T-helper 22 cell (primary cell): ENCODE measurements around the gene GRK5.

Experiments used
- DNase-seq: peaks from one replicate; pipeline ENCODE4 v3.0.0-alpha.2; 2020; ENCODE audit warnings: low read depth

Gene GRK5

DNA sequence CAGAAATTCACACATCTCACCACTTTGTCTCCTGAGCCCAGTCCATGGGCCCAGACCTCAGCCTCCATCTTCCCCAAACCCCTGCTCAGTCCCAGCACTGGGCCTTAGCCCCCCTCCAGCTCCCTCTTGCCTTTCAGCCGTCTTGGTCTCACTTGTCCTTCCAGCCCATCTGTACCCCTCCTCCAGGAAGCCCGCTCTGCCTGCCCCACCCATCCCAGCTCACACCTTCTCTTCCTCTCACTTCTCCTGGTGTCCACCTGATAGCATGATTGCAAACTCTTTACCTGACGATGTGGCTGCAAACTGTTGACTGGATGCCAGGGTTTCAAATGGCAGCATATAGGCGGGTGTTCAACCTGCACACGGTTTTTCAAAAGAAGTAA lies 238.6 kb downstream of the GRK5 start:
- no peak for DNase-seq

DNA sequence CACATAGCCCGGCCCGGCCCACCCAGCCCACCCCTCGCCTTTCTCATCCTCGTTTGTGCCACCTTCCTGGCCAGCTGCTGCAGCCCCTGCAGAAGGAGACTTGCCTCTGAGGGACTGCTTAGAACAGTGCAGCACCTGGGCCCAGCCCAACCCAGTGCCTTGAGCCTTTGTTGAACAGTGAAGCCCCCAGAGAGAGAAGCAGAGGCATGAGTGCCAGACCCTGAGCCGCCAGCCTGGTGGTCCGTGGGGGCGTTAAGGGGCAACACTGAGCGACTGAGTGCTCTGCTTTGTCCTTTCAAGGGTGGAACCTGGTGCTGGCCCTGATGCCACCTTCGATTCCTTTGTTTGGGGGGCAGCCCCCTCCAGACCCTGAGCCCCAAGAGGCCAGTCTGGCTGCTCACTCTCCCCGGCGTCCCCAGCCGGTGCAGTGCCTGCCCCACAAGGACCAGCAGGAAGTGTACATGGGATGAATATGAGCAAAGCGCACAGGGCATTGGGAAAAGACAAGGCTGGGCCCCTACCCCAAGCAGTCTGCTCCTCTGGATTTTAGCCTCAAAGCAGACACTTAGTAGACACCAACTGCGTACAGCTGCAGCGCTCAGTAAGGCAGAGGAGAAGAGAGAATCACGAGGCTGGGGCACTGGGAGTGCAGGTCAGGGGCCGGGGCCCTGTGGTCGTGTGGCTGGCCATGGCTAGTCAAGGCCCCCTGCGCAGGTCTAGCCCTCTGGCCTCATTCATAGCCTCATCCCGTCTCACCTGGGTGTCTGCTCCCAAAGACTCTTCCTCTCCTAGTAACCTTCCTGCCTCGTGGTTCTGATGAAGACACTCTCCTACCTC lies 239.3 kb downstream of the GRK5 start:
- DNase-seq = no peak

DNA sequence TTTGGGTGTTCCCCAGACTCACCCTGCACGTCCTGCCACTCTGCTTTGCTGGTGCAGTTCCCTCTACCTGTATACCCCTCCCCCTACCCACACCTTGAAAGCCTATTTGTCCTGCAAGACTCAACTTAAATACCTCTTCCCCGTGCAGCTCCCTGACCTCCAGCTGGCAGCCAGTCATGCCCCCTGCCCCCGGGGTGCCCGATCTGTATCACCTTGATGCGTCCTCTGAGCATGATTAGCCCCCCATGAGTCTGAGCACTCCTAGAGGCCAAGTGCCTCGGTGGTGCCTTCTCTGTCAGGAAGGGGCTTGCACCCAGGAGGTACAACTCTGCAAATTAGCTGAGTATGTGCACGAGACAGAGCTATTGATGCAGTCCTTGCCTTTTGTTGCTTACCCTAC lies 240.1 kb downstream of the GRK5 start:
- no peak for DNase-seq

DNA sequence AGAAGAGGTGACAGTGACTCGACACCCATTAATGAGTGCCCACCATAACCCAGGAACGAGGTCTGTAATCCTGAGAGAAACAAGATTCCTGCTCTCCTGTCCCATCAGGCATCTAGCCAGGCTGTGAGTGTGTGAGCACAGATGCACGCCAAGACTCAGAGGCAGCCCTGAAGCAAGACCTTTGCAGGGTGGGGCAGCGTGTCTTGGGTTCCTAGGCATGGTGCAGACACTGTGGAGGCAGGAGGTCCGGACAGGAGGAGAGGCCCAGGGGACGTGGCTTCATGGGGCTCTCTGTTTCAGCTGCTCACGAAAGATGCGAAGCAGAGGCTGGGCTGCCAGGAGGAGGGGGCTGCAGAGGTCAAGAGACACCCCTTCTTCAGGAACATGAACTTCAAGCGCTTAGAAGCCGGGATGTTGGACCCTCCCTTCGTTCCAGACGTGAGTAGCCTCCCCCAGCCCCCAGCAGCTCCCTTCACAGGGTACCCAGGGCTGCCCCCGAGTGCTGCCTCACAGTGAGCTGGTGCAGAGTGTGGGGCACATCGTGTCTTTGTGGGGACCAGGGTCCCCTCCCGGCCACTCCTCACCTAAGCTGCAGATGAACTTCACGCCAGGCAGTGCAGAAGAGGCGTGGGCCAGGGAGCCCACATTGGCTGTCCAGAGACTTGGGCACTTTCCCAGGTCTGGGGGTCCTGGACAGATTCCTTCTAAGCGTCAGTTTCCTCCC lies 240.6 kb downstream of the GRK5 start:
- no peak for DNase-seq

DNA sequence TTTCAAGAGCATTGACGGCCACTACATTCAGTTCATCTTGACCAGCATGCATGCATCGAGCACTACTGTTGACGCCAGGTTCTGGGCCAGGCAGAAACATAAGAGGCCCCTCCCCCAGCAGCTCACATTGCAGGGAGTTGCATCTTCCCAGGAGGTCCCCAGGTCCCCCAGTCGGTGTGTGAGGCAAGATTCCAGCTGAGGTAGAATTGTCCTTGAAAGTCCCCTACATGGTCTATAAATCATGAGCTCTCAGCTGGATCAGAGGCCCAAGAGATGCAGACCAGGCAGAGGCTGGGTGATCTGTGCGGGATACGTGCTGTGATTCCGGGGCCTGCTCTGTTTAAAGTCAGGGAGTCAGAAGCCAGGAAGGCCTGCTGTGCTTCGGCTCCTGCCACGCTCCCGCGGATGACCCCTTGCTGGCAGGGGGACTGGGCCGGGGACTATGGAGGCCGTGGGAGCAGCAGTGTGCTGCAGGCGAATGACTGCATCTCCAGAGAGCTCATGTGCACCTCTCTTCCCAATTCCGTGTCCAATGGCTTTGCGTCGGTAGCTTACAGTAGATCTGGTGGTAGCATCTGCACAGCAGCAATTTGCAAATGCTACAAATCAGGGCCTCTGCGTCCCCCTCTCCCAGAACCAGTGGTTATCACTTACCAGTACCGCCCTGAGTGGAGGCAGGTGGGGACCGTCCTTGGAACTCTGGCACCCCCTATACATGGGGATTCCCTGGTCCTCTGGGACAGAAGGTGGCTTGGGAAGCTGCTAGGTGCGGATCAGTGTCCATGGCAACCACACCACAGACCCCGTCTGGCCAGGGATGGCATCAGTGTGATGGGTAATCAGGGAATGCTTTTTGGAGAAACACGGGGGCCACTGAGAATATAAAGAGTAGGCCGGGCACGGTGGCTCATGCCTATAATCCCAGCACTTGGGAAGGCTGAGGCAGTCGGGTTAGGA lies 241.5 kb downstream of the GRK5 start:
- no peak for DNase-seq

DNA sequence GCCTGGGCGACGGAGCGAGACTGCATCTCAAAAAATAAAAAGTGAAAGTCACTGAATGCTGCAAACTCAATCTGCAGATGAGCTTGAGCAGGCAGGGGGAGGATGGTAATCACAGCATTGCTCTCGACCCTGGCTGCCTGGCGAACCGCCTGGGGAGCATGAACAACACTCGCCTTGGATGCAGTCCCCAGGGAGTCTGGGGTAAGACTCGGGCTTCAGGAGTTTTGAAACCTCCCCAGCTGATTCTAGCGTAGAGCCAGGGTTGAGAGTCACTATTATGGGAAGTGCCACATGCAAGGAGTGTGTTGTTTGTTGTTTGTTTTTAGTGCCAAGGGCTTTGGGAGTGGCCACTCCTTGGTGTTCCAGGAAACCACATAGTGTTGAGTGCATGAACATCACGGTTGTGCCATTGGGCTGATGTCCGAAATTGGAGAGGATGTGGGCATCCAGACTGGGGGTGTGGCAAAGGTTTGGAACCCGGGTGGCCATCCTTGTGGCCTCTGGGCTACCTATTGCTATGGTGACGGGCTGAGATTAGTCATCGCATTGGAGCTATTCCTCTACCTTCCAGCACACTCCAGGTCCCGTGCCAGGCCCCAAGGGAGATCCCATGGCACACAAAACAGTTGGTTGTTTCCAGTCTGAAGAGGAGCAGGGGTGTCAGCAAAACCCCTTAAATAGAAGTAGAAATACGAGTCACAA lies 242.5 kb downstream of the GRK5 start:
- DNase-seq = no peak

DNA sequence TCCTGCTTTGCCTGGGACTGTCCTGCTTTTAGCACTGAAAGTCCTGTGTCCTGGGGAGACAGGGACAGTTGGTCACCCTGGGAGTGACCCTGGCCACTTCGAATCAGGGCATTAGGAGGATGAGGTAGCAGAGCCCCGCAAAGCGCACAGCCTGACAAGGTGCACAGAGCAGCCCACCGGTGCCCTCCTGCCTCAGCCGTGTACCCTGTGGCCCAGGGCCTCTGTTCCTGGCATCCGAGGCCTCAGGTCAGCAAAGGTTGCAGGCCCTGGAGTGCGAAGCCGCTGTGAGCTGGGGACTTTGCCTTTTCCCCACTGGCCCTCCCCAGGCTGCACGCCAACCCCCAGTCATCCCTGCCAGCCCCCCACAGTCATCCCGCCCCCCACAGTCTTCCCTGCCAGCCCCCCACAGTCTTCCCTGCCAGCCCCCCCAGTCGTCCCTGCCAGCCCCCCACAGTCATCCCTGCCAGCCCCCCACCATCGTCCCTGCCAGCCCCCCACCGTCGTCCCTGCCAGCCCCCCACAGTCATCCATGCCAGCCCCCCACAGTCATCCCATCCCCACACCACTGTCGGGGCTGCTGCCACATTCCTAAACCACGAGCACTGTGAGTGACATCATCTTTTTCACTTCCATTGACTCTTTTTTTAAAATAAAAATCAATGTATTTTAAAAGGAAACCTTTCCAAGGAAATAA lies 243.4 kb downstream of the GRK5 start:
- DNase-seq = no peak

DNA sequence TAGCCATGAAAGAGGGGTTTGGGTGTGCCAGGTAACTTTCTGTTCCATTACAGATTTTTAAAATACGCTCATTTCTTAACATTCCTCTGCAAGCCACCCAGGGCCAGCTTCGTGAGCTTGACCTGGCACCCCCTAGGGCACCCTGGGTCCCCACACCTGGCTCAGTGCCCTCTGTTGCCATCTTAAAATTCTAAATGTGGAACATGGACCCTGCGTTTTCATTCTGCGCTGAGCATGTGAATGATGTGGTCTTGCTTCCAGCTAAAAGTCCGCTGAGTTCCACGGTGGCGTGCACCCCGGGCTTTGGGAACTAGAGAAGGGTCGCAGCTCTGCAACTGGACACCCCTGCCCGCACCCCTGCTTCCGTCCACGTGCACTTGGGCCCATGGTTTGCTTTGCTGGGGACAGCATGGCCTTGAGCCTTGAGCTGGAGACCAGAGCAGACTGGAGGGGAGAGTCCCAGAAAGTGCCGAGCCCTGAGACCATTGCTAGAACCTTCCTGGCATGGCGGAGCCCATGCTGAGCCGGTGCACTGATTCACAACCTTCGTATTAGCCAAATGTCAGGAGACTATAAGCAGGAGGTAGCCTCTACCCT lies 244.0 kb downstream of the GRK5 start:
- DNase-seq = no peak

DNA sequence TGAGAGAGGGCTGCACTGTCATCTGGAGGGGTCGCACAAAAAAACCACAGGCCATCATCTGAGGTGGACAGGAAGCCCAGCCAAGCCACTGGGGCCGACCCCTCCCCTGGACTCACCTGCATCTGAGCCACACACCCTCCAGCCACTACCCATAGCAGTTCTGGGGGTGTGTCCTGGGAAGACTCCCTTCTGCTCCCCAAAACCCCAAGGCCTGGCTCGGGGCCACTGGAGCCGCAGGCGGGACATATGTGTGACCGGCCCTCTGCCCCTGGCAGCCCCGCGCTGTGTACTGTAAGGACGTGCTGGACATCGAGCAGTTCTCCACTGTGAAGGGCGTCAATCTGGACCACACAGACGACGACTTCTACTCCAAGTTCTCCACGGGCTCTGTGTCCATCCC lies 245.0 kb downstream of the GRK5 start:
- DNase-seq = no peak

DNA sequence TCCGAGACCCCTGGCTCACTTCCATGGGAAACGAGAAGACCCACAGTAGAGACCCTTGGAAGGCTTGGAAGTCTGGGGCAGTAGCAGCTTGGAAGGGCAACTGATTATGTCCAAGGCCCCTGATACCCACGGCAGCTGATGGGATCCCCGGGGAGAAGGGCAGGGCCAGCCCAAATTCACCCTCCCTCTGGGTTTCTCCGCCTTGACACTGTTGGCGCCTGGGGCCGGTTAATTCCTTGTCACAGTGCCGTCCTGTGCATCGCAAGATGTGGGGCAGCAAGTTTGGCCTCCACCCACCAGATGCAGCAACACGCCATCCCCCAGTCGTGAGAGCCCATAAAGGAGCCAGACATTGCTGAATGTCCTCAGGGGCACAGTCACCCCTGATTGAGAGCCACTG lies 245.9 kb downstream of the GRK5 start:
- no peak for DNase-seq

DNA sequence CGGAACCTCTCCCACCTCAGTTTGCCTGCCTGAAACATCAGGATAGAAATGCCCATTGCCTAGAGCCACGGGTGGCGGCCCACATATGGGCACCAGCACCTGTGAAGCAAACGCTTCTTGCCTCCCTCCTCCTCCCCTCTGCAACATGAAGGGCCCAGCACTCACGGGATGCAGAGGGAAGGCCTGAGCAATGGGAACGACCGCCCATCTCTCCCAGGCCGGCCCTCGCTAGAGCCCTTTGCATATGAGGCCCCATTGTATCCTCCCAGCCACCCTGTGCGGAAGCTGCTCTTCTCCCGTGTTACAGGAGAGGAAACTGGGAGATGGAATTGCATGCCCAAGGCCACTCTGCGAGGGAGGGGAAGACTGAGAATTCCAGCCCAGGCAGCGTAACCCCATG lies 246.9 kb downstream of the GRK5 start:
- DNase-seq = no peak

DNA sequence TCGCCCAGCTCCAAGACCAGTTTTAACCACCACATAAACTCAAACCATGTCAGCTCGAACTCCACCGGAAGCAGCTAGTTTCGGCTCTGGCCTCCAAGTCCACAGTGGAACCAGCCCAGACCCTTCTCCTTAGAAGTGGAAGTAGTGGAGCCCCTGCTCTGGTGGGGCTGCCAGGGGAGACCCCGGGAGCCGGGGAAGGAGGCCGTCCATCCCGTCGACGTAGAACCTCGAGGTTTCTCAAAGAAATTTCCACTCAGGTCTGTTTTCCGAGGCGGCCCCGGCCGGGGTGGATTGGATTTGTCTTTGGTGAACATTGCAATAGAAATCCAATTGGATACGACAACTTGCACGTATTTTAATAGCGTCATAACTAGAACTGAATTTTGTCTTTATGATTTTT lies 247.6 kb downstream of the GRK5 start:
- no peak for DNase-seq

DNA sequence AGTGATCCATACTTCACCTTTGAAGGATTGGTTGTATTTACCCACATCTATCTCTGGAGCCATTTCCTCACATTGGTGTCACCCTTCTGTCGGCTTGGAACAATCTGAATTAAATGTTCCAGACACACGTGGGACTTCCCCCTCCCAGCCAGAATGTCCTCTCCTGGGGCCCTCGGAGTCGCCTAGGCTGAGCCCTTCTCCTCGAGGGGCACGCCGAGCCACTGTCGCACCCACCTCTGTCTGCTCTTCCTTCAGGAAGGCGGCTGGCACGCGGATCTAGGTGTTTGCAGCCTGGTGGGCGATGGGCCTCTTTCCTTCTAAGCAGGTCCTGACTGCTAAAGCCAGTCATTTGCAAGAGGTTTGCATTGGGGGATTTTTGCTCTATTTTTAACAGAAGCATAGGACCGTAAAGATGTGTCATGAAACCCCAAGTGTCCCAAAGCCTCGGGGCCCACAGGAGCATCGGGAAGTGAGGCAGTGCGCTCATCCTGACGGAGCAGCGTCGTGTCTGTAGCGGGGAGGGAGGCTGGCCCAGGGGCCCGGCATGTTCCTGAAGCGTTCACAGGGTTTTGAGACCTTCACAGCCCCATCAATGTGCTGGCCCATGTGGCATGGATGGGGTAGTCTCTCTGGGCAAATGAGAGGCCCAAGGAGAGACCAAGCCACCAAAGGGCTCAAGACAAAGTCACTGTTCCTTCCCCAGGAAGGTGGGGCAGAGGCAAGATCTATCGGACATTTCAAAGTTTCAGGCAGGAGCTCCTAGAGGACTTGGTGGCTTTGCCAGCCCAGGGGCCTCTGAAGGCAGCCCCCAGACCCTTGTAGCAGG lies 248.5 kb downstream of the GRK5 start:
- no peak for DNase-seq

DNA sequence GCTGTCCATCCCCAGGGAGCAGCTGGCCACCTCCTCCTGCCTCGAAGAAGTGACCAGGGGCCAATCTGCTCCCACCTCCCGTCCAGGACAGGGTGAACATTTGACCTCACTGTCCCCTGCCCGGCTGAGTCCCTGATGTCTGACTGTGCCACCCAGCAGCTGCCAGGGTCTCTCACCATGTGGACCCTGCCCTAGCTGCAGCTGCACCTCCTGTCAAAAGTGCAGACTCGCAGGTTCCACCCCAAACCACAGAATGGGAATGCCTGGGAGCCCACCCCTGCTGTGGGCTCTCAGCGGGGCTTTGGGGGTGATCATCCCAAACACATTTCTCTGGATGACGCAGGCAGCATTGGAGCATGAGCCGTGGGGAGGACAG lies 249.1 kb downstream of the GRK5 start:
- DNase-seq = no peak

DNA sequence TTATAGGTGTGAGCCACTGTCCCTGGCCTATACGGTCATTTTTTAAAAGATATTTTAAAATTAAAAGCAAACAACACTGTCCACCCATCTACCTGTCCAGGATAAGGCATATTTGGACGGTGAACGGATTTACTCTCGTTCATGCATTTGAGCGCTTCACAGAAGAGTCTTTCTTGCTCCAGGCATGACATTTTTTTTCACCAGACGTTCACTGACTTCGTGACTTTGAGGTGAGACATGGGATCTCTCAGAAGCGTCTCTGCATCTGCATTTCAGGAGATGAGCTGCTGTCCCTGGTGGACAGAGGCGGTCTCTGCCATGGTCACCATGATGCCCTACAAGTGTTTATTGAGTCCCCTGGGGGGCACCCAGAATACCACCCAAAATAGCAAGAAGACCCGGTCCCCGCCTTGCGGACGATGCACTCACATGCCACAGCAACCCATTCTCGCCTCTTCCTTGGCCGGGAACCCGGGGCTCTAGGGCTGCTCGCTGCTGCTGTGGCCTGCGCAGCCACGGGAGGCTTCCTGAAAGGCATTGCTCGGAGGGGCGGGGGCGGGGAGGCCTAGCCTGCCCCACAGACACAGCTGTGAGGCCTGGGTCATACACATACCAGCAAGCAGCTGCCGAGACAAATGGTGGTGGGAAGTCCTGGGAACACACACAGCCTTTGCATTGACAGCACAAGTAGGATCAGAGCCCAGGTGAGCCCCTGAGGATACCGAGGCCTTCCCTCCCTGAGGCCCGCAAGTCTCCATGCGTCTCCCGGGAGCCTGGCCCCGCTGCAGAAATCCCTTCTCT lies 250.8 kb downstream of the GRK5 start:
- no peak for DNase-seq

DNA sequence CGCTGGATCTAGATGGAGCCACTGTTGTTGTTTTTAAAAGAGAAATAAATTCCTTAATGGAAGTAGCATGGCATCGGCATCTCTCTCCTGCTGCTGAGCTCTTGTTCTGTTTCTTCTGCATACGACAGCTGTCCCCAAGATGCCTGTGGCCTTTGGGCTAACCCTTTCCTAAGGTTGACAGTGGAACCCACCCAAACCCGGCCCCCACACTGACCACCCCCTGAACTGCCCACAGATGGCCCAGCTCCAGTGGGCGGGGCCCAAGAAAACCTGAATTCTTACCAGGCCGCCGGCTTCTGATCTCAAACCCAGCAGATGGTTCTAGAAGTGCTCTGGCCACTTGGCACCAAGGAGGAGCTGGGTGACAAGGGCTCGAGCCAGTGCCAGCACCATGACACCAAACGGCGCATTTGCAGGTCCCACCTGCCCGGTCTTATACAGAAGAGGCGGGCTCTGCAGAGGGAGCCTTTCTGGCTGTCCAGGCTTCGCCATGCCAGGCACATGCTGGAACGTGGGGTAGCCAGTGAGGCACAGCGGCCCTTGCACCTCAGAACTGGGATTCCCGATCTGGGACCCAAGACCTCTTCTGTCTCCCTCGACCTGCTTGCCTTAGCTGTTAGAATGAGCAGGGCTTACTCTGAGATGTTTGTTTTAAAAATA lies 252.4 kb downstream of the GRK5 start:
- DNase-seq = no peak

DNA sequence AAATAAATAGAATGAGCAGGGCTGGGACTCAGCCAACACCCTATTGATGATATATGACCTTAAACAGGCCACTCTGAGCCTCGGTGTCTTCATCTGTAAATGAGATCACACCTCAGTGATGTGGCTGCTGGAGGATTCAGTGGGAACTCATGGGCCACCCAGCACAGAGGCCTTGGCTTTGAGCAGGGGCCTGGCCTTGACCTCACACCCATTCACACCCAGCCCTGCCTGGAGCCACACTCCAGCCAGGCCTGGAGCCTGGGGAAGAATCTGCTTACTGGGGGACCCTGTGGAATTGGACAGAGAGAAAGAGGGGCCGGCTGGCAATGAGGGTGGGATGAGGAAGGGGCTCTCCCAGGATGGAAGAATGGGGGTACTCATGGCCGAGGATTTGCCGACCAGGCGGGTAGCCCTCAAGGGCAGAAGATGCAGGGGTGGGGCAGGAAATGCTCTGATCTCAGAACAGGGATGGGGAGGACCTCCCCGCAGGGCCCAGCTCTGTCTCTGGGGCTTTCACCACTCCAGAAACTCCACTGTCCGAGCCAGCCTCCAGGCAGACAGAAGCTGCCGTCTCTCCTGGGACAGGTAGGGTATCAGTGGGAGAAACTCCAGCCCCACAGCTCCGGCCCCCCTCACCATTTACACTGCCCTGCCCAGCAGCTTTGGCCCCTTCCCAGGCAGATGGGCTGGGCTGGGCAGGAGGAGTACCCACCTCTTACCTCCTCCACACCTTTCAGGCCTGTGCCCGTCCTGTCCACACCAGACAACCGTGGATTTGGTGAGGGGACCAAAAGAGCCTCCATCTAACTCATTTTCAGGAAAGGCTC lies 253.2 kb downstream of the GRK5 start:
- DNase-seq = no peak

DNA sequence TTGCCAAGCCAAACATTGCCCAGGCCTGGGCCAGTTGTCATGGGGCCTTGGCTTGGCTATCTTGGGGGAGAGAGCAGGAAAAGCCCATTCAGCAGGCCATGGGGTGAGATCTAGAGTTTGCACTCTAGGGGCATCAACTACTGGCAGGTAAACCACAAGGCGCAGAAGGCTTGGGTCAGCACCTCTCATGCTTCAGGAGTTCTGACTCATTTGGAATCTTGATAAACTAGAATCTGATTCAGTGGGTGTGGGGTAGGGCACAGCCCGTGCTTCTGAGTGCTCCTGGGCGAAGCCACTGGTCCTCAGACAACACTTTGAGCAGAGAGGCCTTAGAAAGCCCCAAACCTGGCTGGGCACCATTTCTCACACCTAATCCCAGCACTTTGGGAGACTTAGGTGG lies 254.0 kb downstream of the GRK5 start:
- DNase-seq = no peak
